HepG2 (cell line): ENCODE measurements around the gene PPM1G. TPM values are rescaled to one million over a fixed set of nuclear protein-coding genes. Genes with fewer than 3 reads are reported as not detected.

Source experiments
- CEBPB ChIP-seq: IDR thresholded peaks from 2 replicates; pipeline ENCODE4 v1.6.1; 2011; ENCODE audit warnings: low read depth, low read length, improper control_type of control experiment, borderline replicate concordance
- HOXA3 ChIP-seq: sonication (generic); formaldehyde crosslinking; IDR thresholded peaks from 2 replicates; pipeline ENCODE4 v1.5.0; 2020; ENCODE audit warnings: missing genetic modification reagents
- KAT7 ChIP-seq: IDR thresholded peaks from 2 replicates; pipeline ENCODE4 v1.6.1; 2018; ENCODE audit warnings: borderline replicate concordance, missing compliant biosample characterization
- RAD51 ChIP-seq: fragments of 450-650 bp; IDR thresholded peaks from 2 replicates; pipeline ENCODE4 v1.6.1; 2016; ENCODE audit warnings: borderline replicate concordance
- RFX5 ChIP-seq: IDR thresholded peaks from 2 replicates; pipeline ENCODE4 v1.6.1; 2011; ENCODE audit warnings: low read depth, low read length, improper control_type of control experiment
- SKI ChIP-seq: fragments of 450-650 bp; IDR thresholded peaks from one replicate; pipeline ENCODE4 v1.6.1; 2018; ENCODE audit warnings: mild to moderate bottlenecking; ENCODE audit not compliant: partially characterized antibody
- TOPORS ChIP-seq: sonication (generic); formaldehyde crosslinking; IDR thresholded peaks from 2 replicates; pipeline ENCODE4 v1.8.0; 2023; ENCODE audit warnings: mild to moderate bottlenecking, missing genetic modification reagents
- ZFP1 ChIP-seq: IDR thresholded peaks from 2 replicates; pipeline ENCODE4 v1.6.1; 2016
- ZNF143 ChIP-seq: sonication (generic); formaldehyde crosslinking; IDR thresholded peaks from 2 replicates; pipeline ENCODE4 v1.4.0; 2020; ENCODE audit warnings: missing genetic modification reagents
- ZNF205 ChIP-seq: IDR thresholded peaks from 2 replicates; pipeline ENCODE4 v1.6.1; 2018; ENCODE audit warnings: missing biosample characterization, missing genetic modification reagents
- ZNF207 ChIP-seq: fragments of 450-650 bp; IDR thresholded peaks from 2 replicates; pipeline ENCODE4 v1.6.1; 2016; ENCODE audit warnings: antibody characterized with exemption, borderline replicate concordance
- ZNF644 ChIP-seq: IDR thresholded peaks from 2 replicates; pipeline ENCODE4 v1.6.1; 2016; ENCODE audit warnings: low read depth
- ZNF709 ChIP-seq: sonication (generic); formaldehyde crosslinking; IDR thresholded peaks from 2 replicates; pipeline ENCODE4 v1.5.0; 2020; ENCODE audit warnings: mild to moderate bottlenecking, missing genetic modification reagents
- ZNF713 ChIP-seq: sonication (generic); formaldehyde crosslinking; IDR thresholded peaks from 2 replicates; pipeline ENCODE4 v1.4.0; 2020; ENCODE audit warnings: mild to moderate bottlenecking, missing genetic modification reagents
- polyA plus RNA-seq, 8 experiments: library from polyadenylated mRNA; depleted of rRNA in 3 of 8; stranded (reverse) in 7 of 8; unstranded in 1 of 8; fragments of >200 nt; fragmentation: Illumina TruSeq in 4 of 8; extraction: Trizol in 4 of 8; gene quantifications; 2 replicates each; pipeline versions ENCODE4 v1.2.1 to v1.2.3, GENCODE V29; 2011 to 2016; ENCODE audit warnings: low read depth in 4 of 8, missing spikeins in 1 of 8, mixed read lengths in 1 of 8; ENCODE audit not compliant: insufficient read depth in 1 of 8
- total RNA-seq, 5 experiments: library from RNA; depleted of rRNA; stranded (reverse); fragments of >200 nt; fragmentation: Illumina TruSeq; extraction: Trizol; gene quantifications; 2 replicates each; pipeline ENCODE4 v1.2.3, GENCODE V29; 2016; ENCODE audit warnings: low read depth in 1 of 5
- TF ChIP-seq, protein P1 (sequence below): sonication (generic); formaldehyde crosslinking; IDR thresholded peaks from 2 replicates; pipeline ENCODE4 v1.4.0; 2020; ENCODE audit warnings: missing genetic modification reagents, mild to moderate bottlenecking, borderline replicate concordance
- TF ChIP-seq, protein P2 (sequence below): sonication (generic); formaldehyde crosslinking; IDR thresholded peaks from 2 replicates; pipeline ENCODE4 v1.9.0; 2021; ENCODE audit warnings: missing genetic modification reagents, mild to moderate bottlenecking, borderline replicate concordance
- TF ChIP-seq, protein P3 (sequence below): sonication (generic); formaldehyde crosslinking; IDR thresholded peaks from 2 replicates; pipeline ENCODE4 v1.8.1; 2023; ENCODE audit warnings: mild to moderate bottlenecking, missing genetic modification reagents, borderline replicate concordance
- TF ChIP-seq, protein P4 (sequence below): IDR thresholded peaks from 2 replicates; pipeline ENCODE4 v1.6.1; 2016; ENCODE audit warnings: low read depth, control low read depth
- TF ChIP-seq, protein P5 (sequence below): sonication (generic); formaldehyde crosslinking; IDR thresholded peaks from 2 replicates; pipeline ENCODE4 v1.5.0; 2020; ENCODE audit warnings: mild to moderate bottlenecking, missing genetic modification reagents
- TF ChIP-seq, protein P6 (sequence below): sonication (generic); formaldehyde crosslinking; IDR thresholded peaks from 2 replicates; pipeline ENCODE4 v1.4.0; 2020; ENCODE audit warnings: missing genetic modification reagents

PPM1G gene
- total and polyA plus RNA-seq, 2 of the 13 experiments (the other 11 are each of a cell fraction or from before 2014, with no cell fraction given): 58.2 to 213 TPM

DNA sequence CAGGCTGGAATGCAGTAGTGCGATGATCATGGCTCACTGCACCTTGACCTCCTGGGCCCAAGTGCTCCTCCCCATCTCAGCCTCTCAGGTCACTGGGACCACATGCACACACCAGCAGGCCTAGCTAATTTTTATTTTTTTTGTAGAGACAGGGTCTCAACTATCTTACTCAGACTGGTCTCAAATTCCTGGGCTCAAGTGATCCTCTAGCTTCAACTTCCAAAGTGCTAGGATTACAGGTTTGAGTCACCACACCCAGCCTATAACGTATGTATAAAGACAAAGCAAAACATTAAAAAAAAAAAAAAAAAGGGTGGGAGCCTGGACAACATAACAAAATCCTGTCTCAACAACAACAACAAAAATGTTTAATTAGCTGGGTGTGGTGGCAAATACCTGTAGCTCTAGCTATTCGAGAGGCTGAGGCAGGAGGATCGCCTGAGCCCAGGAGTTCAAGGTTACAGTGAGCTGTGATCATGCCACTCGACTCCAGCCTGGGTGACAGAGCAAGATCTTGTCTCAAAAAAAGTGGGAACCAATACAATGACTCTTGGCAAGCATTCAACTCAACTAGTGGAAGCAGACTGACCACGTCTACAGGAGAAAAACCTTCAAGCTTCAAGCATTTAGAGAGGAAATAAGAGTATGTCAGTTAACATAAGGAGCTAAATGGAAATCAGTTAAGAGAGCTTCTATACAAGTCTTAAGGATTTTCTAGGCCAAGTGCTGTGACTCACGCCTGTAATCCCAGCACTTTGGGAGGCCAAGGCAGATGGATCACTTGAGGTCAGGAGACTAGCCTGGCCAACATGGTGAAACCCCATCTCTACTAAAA lies 55.4 kb downstream of the PPM1G start (continued):
- TF ChIP-seq, protein P1, sequence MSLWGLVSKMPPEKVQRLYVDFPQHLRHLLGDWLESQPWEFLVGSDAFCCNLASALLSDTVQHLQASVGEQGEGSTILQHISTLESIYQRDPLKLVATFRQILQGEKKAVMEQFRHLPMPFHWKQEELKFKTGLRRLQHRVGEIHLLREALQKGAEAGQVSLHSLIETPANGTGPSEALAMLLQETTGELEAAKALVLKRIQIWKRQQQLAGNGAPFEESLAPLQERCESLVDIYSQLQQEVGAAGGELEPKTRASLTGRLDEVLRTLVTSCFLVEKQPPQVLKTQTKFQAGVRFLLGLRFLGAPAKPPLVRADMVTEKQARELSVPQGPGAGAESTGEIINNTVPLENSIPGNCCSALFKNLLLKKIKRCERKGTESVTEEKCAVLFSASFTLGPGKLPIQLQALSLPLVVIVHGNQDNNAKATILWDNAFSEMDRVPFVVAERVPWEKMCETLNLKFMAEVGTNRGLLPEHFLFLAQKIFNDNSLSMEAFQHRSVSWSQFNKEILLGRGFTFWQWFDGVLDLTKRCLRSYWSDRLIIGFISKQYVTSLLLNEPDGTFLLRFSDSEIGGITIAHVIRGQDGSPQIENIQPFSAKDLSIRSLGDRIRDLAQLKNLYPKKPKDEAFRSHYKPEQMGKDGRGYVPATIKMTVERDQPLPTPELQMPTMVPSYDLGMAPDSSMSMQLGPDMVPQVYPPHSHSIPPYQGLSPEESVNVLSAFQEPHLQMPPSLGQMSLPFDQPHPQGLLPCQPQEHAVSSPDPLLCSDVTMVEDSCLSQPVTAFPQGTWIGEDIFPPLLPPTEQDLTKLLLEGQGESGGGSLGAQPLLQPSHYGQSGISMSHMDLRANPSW (CRISPR knock-in tag): no peak
- no peak for TF ChIP-seq TOPORS (CRISPR knock-in tag)
- TF ChIP-seq KAT7 (CRISPR knock-in tag): peak; percentile 50; the same call in 1 of the 2 replicates
- 0 out of 2 replicates have a peak, but pooled peaks have one; percentile 43 for TF ChIP-seq ZNF644 (CRISPR knock-in tag)
- TF ChIP-seq HOXA3 (CRISPR knock-in tag): 0 out of 2 replicates have a peak, but pooled peaks have one; percentile 61
- TF ChIP-seq SKI: no peak
- peak; percentile 53; the same call in 1 of the 2 replicates for TF ChIP-seq ZNF143 (CRISPR knock-in tag)
- TF ChIP-seq RAD51: no peak
- TF ChIP-seq ZFP1 (CRISPR knock-in tag): no peak
- TF ChIP-seq CEBPB: no peak
- TF ChIP-seq, protein P2, sequence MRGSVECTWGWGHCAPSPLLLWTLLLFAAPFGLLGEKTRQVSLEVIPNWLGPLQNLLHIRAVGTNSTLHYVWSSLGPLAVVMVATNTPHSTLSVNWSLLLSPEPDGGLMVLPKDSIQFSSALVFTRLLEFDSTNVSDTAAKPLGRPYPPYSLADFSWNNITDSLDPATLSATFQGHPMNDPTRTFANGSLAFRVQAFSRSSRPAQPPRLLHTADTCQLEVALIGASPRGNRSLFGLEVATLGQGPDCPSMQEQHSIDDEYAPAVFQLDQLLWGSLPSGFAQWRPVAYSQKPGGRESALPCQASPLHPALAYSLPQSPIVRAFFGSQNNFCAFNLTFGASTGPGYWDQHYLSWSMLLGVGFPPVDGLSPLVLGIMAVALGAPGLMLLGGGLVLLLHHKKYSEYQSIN (CRISPR knock-in tag): no peak
- TF ChIP-seq ZNF205: 0 out of 2 replicates have a peak, but pooled peaks have one; percentile 14
- TF ChIP-seq, protein P3, sequence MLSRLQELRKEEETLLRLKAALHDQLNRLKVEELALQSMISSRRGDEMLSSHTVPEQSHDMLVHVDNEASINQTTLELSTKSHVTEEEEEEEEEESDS (CRISPR knock-in tag): no peak
- TF ChIP-seq RFX5: no peak
- TF ChIP-seq ZNF207: no peak
- TF ChIP-seq, protein P4, sequence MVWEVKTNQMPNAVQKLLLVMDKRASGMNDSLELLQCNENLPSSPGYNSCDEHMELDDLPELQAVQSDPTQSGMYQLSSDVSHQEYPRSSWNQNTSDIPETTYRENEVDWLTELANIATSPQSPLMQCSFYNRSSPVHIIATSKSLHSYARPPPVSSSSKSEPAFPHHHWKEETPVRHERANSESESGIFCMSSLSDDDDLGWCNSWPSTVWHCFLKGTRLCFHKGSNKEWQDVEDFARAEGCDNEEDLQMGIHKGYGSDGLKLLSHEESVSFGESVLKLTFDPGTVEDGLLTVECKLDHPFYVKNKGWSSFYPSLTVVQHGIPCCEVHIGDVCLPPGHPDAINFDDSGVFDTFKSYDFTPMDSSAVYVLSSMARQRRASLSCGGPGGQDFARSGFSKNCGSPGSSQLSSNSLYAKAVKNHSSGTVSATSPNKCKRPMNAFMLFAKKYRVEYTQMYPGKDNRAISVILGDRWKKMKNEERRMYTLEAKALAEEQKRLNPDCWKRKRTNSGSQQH (CRISPR knock-in tag): no peak
- TF ChIP-seq, protein P5, sequence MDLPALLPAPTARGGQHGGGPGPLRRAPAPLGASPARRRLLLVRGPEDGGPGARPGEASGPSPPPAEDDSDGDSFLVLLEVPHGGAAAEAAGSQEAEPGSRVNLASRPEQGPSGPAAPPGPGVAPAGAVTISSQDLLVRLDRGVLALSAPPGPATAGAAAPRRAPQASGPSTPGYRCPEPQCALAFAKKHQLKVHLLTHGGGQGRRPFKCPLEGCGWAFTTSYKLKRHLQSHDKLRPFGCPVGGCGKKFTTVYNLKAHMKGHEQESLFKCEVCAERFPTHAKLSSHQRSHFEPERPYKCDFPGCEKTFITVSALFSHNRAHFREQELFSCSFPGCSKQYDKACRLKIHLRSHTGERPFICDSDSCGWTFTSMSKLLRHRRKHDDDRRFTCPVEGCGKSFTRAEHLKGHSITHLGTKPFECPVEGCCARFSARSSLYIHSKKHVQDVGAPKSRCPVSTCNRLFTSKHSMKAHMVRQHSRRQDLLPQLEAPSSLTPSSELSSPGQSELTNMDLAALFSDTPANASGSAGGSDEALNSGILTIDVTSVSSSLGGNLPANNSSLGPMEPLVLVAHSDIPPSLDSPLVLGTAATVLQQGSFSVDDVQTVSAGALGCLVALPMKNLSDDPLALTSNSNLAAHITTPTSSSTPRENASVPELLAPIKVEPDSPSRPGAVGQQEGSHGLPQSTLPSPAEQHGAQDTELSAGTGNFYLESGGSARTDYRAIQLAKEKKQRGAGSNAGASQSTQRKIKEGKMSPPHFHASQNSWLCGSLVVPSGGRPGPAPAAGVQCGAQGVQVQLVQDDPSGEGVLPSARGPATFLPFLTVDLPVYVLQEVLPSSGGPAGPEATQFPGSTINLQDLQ (CRISPR knock-in tag): no peak
- TF ChIP-seq ZNF713 (CRISPR knock-in tag): no peak
- TF ChIP-seq, protein P6, sequence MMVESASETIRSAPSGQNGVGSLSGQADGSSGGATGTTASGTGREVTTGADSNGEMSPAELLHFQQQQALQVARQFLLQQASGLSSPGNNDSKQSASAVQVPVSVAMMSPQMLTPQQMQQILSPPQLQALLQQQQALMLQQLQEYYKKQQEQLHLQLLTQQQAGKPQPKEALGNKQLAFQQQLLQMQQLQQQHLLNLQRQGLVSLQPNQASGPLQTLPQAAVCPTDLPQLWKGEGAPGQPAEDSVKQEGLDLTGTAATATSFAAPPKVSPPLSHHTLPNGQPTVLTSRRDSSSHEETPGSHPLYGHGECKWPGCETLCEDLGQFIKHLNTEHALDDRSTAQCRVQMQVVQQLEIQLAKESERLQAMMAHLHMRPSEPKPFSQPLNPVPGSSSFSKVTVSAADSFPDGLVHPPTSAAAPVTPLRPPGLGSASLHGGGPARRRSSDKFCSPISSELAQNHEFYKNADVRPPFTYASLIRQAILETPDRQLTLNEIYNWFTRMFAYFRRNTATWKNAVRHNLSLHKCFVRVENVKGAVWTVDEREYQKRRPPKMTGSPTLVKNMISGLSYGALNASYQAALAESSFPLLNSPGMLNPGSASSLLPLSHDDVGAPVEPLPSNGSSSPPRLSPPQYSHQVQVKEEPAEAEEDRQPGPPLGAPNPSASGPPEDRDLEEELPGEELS (CRISPR knock-in tag): peak; percentile 44
- no peak for TF ChIP-seq ZNF709 (CRISPR knock-in tag)
